ENCODE data around the gene DCAF8.
A peak's percentile ranks its signal among the peaks of the same experiment; 100 is the strongest.

The DCAF8 gene

GRCh38 chr1:160261556-160261892 lies 825 bp downstream of the DCAF8 start:
- no peak for DNase-seq

GRCh38 chr1:160260406-160261382 lies 1.7 kb downstream of the DCAF8 start:
- DNase-seq, result no peak

GRCh38 chr1:160258177-160258798 lies 4.1 kb downstream of the DCAF8 start:
- no peak for DNase-seq

DNA sequence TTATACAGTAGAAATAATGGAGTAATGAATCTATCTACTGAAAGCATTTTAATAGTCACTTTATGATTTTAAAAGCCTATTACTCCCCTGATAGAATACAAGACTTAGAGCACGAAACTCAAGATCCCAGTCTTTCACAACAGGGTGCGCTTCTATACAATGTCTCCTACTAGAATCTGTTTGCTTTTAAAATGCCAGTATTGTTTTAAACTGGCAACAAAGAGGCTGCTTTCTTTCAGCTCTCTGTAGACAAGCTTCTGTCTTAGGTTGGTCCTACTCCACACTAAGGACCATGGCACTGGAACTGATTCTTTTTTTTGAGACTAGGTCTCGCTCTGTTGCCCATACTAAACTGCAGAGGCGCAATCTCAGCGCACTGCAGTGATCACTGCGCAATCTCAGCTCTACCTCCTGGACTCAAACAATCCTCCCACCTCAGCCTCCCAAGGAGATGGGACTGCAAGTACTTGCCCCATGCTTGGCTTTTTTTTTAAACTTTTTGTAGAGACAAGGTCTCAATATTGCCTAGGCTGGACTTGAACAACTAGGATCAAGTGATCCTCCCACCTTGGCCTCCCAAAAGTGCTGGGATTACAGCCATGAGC lies 4.8 kb downstream of the DCAF8 start:
- no peak for DNase-seq

DNA sequence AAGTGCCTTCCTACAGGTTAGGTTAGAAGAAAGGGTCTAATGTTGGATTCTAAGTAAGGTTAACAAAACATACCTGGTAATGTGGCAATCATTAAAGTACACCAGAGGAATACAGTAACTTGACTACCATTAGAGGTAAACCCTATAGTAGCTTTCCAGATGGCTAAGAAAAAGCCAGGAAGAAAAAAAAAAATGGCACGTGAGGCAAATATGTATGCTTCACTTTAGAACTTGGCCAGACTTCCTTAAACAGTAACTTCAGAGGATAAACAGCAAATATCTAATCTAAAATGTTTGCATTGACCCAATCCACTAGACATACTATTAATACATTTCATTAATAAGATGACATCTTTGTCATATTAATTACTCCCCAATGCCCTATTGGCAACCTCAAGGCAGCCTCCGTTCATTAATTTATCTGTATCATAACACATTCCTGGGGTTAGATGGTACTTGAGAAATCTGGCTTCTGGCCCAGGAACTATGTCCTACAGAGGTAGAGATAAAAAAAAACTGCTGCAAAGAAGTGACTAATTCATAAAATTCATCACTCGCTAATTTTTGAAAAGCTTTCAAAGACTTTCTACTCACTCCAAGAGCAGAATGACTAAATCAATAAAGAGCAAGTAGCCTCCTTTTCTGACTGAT lies 5.8 kb downstream of the DCAF8 start:
- no peak for DNase-seq

DNA sequence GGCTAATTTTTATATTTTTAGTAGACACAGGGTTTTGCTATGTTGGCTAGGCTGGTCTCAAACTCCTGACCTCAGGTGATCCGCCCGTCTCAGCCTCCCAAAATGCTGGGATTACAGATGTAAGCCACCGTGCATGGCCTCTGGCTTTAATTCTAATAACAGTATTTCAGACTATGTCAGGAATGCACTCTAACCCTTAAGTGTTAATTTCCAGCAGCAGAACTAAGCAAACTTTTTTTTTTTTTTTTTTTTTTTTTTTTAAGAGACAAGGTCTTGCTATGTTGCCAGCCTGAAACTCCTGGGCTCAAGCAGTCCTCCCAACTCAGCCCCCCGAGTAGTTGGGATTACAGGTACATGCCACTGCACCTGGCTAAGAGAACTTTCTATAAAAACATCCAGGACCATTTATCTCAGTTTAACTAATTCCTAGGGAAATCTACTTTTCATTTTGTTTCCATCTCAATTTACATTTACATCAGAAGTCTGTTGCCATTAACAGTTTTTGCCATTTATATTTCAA lies 6.5 kb downstream of the DCAF8 start:
- no peak for DNase-seq

DNA sequence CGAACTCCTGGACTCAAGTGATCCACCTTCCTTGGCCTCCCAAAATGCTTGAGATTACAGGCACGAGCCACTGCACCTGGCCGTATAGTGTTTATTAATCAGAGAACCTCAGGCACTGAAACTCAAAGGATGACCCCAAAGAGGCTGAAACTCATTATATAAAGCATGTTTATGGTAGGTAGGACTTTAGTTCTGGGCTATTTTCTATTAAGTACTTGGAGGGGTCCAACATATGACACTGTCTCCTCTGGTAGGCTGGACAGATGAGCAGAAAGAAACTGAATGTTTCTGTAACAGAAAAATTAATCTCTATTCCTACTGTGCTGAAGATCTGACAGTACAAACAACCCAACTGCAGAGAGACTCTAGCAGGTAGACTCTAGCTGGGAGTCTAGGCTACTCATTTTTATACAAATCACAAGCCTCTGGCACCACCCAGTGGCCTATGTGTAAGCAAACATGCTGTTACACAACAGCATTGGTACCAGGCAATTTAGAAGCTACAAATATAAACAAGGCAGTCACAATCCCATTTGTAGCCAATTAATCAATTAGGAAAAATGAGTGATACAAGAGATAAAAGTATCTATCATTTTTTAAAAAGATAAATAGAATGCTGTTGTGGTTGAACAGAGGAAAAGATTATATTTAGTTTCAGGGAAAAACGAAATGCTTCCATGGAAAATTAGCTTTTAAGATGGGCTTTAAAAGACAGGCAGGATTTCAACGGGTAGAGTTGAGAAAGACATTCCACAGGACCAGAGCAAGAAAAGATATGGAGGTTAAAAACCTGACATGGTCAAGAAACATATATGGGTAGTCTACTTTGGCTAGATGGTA lies 10.4 kb downstream of the DCAF8 start:
- peak; percentile 61 for DNase-seq

- no peak for DNase-seq
Observed at GRCh38 chr1:160251011-160251410, 11.3 kb downstream of the DCAF8 start.

GRCh38 chr1:160247053-160247452 lies 15.3 kb downstream of the DCAF8 start:
- no peak for DNase-seq

- DNase-seq, result no peak
Observed at GRCh38 chr1:160245434-160245833, 16.9 kb downstream of the DCAF8 start.

DNA sequence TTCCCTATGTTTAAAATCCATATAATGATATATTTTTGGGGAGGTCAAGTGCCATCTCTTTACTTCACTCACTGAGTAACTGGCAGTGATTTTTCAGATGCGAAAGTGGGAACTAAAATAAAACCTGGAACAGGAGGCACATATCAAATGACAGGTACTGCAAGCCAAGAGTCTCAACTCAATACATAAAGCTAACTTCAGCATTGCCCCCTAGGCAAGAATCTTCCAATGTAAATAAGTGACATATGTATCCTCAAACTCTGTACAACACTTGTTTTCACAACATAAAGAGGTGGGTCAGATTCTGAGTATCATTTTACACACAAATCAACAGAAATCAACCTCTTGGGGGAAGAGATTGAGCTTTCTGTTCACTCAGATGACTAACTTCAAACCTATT lies 18.1 kb downstream of the DCAF8 start:
- DNase-seq, result no peak

DNA sequence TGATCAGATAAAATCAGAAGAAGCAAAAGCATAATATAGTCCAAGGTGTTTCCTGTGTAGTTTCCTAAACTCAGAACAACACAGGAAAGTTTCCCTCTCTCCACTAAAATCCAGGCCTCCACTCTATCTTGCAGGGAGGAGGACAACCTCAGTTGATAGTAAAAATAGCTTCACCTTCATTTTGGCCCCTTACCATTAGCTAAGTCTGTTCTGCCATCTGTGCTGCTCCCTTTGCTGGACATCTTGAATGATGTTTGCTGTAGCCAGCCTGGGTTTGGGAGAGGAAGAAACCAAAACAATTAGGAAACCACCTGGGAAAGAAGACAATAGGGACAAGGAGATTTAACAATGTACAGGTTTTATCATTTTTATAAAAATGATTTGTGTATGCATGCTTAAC lies 18.6 kb downstream of the DCAF8 start:
- no peak for DNase-seq

DNA sequence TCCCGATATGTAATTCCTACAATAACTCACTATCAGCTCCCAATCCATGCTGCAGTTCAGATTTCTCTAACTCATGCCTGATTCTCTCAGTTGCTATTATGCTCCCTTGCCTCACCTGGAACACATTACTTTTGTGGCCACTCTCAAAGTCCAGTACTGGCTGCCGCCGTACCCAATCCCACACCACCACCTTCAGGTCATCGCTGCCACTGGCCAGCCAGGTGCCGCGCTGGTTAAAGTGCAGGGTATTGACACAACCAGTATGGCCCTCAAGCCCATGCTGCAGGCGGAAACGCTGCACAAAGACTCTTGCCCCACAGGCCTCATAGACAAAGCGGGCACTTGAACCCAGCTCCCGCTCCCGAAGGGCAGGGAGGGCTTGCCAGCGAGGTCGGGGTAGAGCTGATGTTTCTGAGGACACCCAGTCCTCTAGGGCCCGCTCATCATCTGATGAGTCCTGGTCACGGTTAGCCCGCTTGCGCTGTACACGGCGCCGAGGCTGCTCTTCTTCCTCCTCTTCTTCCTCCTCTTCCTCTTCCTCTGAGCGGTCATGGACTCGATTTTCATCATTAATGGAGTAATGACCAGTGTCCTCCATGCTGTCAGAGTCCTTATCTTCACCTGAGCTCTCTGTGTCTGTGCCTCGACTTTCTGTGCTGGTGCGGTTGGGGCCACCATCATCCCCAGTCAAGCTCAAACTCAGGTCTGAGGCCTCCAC lies 22.6 kb downstream of the DCAF8 start:
- no peak for DNase-seq

- DNase-seq, result no peak
Observed at GRCh38 chr1:160238408-160238807, 23.9 kb downstream of the DCAF8 start.

- no peak for DNase-seq
Observed at GRCh38 chr1:160237558-160237957, 24.8 kb downstream of the DCAF8 start.

GRCh38 chr1:160236806-160237205 lies 25.5 kb downstream of the DCAF8 start:
- DNase-seq, result no peak

DNA sequence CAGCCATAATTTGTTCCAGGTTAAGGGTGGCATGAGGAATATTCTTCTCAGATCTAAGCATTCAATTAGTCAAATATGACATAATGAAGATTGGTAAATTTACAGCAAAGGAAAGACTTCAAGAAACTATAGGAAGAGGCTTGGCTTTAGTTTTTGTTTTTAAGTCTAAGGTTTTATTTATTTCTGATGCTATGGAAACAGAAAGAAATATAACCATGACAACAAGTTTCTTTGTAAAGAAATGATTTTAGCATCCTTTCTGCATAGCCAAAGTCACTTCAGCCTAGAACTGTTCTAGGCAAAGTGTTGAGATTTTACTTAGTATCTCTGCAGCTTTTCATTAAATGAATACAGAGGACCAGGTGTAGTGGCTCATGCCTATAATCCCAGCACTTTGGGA lies 29.4 kb downstream of the DCAF8 start:
- DNase-seq, result no peak

DNA sequence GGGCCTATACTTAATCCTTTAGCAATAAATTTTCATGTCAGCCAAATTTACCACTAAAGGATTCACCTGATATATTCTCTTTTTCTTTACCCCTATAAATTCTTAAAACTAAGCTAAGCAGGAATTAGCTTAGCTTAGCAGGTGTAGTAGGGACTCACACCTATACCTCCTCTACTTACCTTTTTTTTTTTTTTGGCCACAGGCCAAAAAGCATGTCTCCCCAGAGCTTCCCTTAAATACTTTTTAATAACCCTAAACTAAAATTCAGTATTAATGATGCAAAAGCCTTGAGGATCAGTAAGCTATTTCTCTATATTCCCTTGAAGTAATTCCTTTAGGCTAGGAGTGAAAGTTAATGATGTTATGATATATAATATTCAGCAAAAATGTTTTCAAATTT lies 33.9 kb downstream of the DCAF8 start:
- DNase-seq, result no peak

DNA sequence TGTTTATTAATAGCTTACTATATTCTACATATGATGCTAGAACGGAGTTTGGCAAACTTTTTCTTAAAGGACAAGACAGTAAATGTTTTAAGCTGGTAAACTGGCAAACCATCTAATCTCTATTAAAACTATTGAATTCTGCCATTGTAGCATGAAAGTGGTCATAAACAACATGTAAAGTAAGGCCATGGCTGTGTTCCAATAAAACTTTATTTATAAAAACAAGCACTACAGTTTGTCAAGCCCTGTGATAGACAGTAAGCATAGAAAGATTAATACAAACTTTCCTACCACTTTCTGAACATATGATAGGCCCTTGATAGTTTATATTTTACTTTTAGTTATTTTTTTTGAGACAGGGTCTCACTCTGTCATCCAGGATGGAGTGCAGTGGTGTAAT lies 34.8 kb downstream of the DCAF8 start:
- DNase-seq, result no peak

DNA sequence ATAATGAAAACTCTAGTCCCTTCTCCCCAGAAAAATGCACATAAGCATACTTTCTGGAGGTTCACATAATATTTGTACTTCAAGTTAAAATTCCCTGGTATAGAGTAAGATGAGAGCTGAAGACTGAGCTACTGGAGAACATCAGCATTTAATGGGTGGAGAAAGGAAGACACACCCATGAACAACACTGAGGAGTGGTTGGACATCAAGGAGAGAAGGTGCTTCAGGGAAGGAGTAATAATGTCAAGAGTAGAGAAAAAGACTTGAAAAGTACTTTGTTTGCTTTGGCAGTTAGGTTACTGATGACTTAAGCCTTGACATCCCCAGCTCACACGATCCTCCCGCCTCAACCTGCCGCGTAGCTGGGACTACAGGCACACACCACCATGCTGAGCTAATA lies 35.3 kb downstream of the DCAF8 start:
- no peak for DNase-seq

- DNase-seq, result no peak
Observed at GRCh38 chr1:160226623-160227022, 35.7 kb downstream of the DCAF8 start.

GRCh38 chr1:160225345-160225744 lies 37.0 kb downstream of the DCAF8 start:
- DNase-seq, result no peak
